B cell (primary cell): Measurements from ENCODE around the gene AK4.

ENCODE experiments used
- EZH2 ChIP-seq: IDR thresholded peaks from 2 replicates; pipeline ENCODE4 v1.6.1; 2012; ENCODE audit warnings: borderline replicate concordance, low read depth, mild to moderate bottlenecking, moderate library complexity, low read length; ENCODE audit not compliant: insufficient read depth, poor library complexity, severe bottlenecking
- TF ChIP-seq, protein P1 (sequence below): fragments of 200-600 bp; IDR thresholded peaks from one replicate; pipeline ENCODE4 v1.8.0; 2022; ENCODE audit warnings: antibody characterized with exemption, mild to moderate bottlenecking

DNA sequence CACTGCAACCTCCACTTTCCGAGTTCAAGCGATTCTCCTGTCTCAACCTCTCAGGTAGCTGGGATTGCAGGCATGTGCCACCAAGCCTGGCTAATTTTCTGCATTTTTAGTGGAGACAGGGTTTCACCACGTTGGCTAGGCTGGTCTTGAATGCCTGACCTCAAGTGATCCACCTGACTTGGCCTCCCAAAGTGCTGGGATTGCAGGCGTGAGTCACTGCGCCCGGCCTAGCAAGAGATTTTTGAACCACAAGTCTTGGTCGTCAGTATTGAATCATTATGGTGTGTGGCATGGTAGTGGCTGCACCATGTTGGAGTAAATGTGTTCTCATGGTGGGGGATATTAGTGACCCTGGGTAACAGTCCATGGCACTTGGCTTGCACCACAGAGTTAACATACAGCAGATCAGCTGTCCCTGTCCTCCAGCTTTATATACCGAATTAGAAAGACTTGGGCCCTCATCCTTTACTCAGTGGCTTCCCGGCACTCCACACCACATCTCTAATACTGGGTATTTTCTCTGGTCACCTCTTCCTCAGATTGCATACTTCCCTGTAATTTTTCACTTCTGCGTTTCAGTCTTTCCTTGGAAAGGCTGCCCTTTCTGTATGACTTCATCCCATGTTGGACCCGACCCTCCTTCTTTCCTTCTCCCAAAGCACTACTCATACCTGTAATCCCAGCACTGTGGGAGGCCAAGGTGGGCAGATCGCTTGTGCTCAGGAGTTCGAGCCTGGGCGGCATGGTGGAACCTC lies 25.1 kb downstream of the AK4 start:
- TF ChIP-seq, protein P1, sequence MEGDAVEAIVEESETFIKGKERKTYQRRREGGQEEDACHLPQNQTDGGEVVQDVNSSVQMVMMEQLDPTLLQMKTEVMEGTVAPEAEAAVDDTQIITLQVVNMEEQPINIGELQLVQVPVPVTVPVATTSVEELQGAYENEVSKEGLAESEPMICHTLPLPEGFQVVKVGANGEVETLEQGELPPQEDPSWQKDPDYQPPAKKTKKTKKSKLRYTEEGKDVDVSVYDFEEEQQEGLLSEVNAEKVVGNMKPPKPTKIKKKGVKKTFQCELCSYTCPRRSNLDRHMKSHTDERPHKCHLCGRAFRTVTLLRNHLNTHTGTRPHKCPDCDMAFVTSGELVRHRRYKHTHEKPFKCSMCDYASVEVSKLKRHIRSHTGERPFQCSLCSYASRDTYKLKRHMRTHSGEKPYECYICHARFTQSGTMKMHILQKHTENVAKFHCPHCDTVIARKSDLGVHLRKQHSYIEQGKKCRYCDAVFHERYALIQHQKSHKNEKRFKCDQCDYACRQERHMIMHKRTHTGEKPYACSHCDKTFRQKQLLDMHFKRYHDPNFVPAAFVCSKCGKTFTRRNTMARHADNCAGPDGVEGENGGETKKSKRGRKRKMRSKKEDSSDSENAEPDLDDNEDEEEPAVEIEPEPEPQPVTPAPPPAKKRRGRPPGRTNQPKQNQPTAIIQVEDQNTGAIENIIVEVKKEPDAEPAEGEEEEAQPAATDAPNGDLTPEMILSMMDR: no peak
- no peak for TF ChIP-seq EZH2
